HTR-8/SVneo (cell line): ENCODE data around the gene UBASH3B.
A peak's percentile ranks its signal among the peaks of the same experiment; 100 is the strongest.
"Not testable (repeated sequence)": the region's sequence is repeated elsewhere in the genome, so short reads cannot be mapped to it uniquely, and the experiment has no call there.

Experiments
- DNase-seq: peaks from one replicate; pipeline ENCODE4 v3.0.0; 2011; ENCODE audit warnings: low spot score, mixed read lengths; ENCODE audit not compliant: insufficient read length
- FAIRE-seq: peaks from 2 replicates; lab custom pipeline; 2011; peaks lifted over from hg19 to GRCh38; lab: Jason Lieb, UNC

UBASH3B gene

DNA sequence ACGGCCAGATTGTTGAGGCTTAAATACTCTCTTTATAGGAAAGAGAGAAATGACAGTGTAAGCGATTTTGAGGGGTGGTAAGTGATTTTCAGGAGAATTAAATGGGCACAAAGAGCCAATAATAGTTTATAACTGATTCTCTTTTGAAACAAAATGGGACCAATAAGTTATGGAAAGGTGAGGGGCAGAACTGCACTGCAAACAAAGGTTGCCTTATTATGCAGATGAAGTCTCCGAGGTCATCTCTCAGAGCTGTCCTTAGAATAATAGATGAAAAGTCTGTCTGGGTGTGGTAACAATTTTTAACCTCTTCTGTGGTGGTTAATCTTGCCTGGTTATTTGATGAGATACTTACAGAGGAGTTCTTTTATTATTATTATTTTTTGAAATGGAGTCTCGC is 168.0 kb downstream of the UBASH3B start:
- no peak for FAIRE-seq
- no peak for DNase-seq

DNA sequence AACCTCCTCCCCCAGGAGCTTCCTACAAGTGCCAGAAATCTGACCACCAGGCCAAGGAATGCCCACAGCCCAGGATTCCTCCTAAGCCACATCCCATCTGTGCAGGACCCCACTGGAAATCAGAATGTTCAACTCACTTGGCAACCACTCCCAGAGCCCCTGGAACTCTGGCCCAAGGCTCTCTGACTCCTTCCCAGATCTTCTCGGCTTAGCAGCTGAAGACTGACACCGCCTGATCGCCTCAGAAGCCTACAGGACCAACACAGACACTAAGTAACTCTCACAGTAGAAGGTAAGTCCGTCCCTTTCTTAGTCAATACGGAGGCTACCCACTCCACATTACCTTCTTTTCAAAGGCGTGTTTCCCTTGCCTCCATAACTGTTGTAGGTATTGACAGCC is 173.8 kb downstream of the UBASH3B start:
- FAIRE-seq, DNase-seq: not testable (repeated sequence)

DNA sequence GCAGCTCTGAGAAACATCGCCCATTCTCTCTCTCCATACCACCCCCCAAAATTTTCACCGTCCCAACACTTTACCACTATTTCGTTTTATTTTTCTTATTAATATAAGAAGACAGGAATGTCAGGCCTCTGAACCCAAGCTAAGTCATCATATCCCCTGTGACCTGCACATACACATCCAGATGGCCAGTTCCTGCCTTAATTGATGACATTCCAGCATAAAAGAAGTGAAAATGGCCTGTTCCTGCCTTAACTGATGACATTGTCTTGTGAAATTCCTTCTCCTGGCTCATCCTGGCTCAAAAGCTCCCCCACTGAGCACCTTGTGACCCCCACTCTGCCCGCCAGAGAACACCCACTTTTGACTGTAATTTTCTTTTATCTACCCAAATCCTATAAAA is 176.8 kb downstream of the UBASH3B start:
- DNase-seq, FAIRE-seq: not testable (repeated sequence)

DNA sequence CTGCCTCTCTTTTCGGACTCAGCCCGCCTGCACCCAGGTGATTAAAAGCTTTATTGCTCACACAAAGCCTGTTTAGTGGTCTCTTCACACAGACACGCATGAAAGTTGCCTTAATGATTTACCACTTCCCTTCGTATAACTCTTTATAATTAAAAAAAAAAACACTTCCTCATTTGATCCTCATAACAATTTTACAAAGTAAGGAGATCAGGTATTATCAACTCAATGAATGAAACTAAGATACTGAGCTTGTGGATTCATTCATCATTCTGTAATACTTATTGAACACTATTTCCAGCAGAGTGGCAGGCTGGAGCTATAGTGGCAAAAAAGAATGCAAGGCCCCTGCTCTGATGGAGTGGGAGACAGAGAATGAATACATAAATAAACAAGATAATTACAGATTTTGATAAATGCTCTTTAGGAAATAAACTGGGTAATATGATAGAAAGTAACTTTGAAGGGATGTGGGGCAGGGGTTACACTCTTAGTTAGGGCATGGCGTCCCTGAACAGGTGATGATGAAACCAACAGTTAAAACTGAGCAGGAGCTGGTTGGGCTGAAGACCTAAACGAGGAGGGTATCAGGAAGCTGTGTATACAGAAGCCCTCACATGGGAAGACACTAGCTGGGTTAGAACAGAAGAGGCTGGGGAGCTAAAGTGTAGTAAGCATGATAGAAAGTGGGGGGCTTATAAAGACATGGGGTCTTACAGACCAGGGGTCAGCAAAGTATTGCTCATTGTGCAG is 177.4 kb downstream of the UBASH3B start:
- DNase-seq = no peak
- FAIRE-seq = no peak

DNA sequence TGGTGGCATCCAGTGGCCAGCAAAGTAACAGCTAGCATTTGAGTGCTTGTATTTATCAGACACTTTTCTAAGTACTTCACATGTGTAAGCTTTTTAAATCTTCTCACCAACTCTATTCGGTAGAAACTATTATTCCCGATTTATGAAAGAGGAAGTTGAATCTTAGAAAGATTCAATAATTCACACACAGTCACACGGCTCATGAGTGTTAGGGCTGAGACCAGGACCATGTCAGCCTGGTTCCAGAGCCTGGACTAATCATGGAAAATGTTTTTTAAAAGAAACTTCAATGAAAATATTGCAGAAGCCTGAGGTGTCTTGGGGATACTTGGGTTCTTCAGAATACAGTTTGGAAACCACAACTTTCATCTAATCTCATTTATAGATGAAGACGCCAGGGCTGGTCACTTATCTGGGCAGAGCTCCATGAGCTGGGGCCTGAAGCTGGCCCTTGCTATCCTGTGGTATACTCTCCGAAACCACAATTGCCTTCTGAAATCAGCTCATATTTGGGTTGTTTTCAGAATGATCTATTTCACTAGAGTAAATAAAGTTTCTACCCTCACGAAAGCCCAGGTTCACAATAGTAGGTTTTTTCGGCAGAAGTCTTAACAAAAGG is 178.4 kb downstream of the UBASH3B start:
- no peak for DNase-seq
- FAIRE-seq = no peak

DNA sequence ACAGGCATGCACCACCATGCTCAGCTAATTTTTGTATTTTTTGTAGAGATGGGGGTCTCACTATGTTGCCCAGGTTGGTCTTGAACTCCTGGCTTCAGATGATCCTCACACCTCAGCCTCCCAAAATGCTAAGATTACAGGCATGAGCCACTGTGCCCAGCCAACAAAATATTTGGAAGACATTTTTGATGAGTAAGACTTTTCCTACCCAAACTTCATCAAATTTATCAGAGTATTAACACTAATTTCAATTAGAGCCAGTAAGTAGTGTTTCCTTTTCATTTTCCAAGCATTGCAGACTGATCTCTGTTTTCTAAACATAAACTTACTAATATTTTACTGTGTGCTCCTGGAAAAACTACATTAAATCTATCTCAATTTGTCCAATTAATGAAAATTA is 181.4 kb downstream of the UBASH3B start:
- FAIRE-seq = no peak
- no peak for DNase-seq

DNA sequence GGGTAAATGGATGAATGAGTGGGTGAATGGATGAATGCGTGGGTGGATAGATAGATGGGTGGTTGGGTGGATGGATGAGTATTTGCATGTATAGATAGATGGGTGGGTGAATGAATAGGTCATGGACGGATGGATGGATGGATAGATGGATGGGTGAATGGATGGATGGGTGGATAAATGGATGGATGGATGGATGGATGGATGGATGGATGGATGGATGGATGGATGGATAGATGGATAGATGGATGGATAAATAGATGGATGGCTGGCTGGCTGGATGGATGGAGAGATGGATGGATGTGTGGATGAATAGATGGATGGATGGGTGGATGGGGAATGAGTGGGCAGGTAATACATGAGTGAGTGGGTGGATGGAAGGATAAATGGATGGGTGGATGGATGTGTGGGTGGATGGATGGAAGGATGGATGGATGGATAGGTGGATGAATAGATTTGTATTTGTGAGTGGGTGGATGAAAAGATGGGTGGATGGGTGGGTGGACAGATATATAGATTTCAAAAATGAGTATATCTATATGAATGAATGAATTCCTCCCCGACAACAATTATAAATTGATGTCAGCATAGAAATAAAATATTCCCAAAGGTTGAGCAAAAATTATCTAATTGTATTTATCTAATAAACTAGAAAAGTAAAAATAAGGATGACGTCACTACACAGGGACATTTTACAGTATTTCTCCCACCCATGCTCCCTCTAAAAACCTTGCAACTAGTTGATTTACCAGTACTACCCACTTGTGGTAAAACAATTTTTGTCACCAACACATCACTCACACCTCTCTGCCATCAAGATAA is 182.2 kb downstream of the UBASH3B start:
- DNase-seq = no peak
- peak; percentile 44 for FAIRE-seq

DNA sequence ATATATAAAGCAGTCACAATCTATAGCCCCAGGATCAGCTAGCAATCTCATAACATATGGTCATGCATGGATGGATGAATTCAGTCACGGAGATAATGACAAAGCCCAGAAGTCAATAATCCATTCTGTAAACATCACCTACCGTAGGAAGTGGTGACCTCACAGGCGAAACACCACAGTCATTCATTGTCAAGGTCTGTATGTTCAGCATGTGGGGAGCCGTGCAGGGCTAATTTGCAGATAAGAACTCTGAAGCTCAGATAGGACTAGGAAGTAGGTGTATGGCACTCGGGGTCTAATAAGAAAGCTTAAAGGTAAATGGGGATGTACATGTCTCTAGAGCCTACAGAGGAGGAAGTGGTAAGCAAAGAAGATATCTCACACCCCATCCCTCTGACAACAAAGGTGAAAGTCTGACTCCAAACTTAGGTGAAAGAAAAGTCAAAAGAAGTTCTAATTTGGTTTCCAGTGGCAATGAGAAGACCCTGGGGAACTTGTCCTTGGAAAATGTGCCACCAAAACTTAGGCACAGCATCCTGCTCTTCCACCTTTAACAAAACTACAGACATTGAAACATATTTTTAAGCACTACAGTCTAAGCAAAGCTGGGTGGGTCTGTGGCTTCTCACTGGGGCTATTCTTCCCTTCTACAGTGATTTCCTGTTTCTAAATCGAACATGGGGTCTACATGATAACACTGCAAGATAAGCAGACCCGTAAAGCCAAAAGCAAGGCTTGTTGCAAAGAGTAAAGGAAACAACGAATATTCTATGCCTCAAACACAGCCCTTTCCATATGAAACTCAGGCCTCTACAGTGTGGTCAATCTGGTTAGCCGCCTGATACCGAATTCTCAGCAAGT is 188.0 kb downstream of the UBASH3B start:
- no peak for FAIRE-seq
- no peak for DNase-seq

DNA sequence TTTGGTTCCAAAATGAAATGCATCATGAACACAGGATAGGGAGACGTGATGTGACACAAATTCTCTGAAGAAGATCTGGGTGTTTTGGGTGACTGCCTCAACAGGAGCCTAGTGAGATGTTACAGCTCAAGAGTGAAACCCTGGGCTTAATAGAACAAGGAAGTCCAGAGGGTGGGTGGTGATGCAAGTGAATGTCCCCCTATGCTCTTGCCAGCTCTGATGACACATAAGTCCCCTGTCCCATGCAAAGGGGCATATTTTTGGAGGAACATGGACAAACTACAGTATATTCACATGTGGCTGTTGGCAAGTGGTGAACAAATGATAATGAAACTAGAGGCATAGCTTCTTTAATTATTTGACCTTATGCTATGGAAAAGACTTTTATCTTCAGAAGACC is 191.9 kb downstream of the UBASH3B start:
- FAIRE-seq = no peak

DNA sequence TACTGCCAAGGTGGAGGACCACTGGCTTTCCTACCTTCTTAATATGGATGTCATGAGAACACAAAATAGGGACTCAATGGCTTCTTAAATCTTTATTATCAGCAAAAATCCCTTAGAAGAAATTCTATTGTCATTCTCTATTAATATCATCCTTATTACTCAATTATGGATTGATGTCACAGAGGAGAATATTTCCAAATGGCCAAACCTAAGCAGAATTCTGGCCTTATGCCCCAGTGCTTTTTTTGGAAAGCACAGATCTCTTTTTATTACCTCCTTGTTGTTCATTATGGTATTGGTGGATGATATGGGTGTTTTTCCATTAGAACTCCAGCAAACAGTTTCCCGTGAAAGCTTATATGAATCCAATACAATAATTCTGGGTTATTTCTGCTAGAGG is 192.7 kb downstream of the UBASH3B start:
- DNase-seq (no peak), FAIRE-seq (no peak)

More for the DNA sequence above, 191.9 kb downstream of the UBASH3B start:
- DNase-seq = no peak

DNA sequence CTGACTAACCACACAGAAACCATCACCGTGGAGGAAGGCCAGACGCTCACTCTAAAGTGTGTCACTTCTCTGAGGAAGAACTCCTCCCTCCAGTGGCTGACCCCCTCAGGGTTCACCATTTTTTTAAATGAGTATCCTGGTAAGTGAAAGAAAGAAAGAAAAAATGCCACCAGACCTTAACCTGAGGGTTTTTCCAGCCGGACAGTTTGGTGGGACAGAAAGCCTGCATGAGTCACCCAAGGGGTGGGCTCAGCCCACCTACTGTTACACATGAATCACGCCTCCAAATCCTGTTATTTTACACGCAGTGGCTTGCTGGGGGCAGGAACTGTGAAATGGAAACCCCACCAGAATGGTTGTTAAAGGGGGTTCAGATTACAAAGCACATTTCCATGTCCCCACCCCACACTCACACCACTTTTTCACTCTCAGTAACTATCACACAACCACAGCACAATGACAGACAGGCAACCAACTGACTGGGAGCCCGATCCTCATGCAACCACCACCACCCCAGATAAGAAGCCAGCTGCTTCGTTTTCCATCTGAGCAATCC is 194.6 kb downstream of the UBASH3B start:
- FAIRE-seq = peak; percentile 97
- peak; percentile 53 for DNase-seq

DNA sequence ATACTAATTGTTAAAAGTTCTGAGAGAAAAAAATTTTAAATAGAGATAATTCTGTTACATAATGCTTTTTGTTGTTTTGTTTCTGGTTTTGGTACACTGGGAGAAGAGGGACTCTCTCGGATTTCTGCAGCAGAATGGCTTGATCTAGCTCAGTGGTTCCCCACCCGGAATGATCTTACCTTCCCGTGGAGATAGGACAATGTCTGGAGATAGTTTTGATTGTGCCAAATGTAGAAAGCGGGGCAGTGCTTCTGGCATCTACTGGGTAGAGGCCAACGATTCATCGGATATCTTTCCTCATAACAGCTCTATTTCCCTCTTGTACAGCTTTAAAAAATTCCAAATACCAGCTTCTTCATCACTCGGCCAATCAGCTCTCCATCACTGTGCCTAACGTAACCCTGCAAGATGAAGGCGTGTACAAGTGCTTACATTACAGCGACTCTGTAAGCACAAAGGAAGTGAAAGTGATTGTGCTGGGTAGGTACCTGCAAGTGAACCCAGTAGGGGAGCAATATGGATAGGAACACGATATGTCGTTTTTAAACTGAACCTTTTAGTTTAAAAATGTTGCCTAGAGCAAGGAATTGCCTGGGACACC is 195.9 kb downstream of the UBASH3B start:
- DNase-seq = no peak
- FAIRE-seq = no peak

DNA sequence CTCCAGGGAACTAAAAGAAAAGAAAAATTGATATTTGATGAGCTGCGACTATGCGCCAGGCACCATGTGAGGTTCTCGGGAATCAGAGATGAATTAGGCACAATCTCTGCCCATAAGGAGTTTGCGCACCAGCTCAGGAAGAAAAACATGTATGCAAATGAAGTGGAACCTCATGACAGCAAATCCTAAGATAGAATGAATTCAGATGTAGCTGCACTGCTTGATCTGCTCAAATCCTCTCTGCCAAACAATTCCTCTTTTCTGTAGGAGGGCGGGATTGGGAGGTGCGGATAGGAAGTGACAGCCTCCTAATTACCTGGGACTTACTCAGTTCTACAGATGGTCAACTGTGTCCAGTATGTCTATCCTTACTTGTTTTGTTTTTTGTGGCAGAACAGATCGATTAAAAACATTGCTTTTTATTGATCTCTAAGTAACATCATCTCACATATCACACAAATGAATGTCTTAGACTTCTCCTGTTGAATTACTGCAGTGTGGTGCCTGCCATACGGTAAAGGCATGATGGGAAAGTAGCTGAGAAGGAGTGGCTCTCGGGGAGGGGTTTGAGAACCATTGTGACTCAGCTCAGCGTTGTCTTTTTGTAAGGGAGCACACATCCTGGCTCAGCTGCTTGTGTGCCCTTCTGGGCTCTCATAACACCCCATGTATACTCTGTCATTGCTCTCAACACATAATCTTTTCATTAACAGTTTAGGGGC is 196.7 kb downstream of the UBASH3B start:
- FAIRE-seq (peak; percentile 71), DNase-seq (no peak)

DNA sequence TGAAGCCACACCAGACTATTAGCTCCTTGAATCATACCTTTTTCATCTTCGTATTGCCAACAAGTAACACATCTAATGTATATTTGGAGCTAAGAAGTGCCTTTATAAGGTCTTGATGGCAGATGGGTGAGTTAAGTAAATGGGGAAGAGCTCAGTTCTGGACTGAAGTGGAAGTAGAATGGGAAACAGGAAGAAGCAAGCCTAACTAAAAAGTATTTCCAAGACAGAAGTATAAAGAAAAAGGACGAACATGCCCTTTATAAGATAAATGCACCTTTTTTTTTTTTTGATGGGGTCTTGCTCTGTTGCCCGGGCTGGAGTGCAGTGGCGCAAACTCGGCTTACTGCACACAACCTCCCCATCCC is 197.3 kb downstream of the UBASH3B start:
- DNase-seq (no peak), FAIRE-seq (no peak)

DNA sequence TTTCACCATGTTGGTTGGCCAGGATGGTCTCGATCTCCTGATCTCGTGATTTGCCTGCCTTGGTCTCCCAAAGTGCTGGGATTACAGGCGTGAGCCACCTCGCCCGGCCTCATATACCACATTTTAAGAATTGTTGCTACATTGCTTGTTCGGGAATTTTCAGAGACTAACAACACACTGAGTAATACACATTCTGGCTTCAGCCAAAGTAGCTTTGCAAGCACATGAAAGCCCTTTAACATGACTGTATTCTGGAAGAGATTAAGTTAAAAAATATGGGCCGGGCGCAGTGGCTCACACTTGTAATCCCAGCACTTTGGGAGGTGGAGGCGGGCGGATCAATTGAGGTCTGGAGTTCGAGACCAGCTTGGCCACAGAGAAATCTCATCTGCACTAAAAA is 197.7 kb downstream of the UBASH3B start:
- DNase-seq (no peak), FAIRE-seq (no peak)

DNA sequence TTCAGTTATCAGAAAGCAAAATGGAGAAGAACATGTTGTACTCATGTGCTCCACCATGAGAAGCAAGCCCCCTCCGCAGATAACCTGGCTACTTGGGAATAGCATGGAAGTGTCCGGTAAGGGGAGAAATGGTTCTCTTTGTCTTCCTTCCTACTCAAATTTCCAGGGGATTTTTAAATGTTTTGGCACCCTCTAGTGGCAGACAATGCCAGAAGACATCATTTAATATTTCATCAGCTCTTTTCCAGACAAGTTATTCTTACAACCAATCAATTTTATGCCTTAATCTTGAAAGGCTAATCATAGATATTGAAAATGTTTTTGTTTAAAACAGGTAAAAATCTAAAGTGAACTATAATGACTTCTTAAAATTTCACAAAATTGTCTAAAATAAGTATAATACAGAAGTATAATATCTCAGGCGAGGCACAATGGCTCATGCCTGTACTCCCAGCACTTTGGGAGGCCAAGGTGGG is 198.5 kb downstream of the UBASH3B start:
- peak; percentile 9 for FAIRE-seq
- peak; percentile 73 for DNase-seq

DNA sequence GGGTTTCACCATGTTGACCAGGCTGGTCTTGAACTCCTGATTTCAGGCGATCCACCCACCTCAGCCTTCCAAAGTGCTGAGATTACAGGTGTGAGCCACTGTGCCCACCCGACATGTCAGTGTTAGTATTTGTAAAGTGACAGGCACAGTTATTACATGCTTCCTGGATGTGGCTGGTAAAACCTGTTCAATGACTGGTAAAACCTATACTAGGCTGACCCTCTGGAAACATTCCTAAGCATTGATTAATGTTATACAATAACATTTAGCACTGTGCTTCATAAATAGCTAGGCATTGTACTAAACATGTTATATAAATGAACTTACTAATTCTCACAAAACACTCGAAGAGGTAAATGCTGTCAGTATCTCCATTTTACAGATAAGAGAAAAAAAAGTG is 206.1 kb downstream of the UBASH3B start:
- no peak for FAIRE-seq
- no peak for DNase-seq

DNA sequence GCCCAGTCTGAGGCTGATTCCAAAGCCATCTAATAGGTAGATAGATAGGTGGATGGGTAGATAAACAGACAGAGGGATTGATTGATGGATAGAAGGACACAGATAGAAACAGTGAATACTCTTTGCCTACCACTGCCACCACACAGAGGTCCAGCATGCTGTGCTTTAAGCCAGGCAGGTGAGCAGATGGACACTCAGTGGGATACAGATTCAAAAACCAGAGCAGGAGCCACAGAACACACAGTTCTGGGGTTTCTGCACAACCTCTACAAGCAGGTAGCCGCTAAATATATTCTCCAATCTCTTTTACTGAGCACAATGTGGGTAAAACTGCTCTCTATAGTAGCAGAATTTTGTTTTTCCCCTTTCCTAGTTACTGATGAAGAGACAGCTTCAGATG is 206.6 kb downstream of the UBASH3B start:
- DNase-seq (no peak), FAIRE-seq (peak; percentile 52)

DNA sequence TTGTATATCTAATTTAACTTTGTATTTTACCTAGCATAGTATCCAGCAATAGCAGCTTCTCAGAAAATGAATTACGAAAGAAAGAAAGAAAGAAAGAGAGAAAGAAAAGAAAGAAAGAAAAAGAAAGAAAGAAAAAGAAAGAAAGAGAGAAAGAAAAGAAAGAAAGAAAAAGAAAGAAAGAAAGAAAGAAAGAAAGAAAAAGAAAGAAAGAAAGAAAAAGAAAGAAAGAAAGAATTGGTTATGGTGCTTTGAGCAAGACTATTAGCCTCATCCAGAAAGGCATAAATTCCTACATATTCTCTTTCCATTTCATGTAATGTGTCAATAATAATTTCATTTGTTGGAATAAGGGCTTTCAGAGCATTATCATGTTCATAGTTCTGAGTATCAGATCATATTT is 207.6 kb downstream of the UBASH3B start:
- DNase-seq, FAIRE-seq: not testable (repeated sequence)
